ENCODE data around the gene PITX3. TPM values are rescaled to one million over a fixed set of nuclear protein-coding genes. Genes with fewer than 3 reads are reported as not detected.

Gene PITX3
- total and polyA plus RNA-seq, 10 of the 15 experiments (the other 5 are each of a cell fraction or from before 2014, with no cell fraction given) = not detected

- no peak for TF ChIP-seq MAX (IDR thresholded peaks at IDR 0.05; ENCODE audit: low read depth, low read length)
- TF ChIP-seq CHD4 (IDR thresholded peaks at IDR 0.05) = no peak
- no peak for TF ChIP-seq NFIC (IDR thresholded peaks at IDR 0.05; ENCODE audit: low read depth, low read length)
- no peak for TF ChIP-seq EGR1 (IDR thresholded peaks at IDR 0.05; ENCODE audit: borderline replicate concordance in 1 of 2, low read depth in 2 of 2, low read length in 2 of 2)
- no peak for TF ChIP-seq ZNF687 (IDR thresholded peaks at IDR 0.05)
- no peak for TF ChIP-seq BACH1 (IDR thresholded peaks at IDR 0.05; ENCODE audit: borderline replicate concordance)
- TF ChIP-seq CHD1 (IDR thresholded peaks at IDR 0.05; ENCODE audit: low read depth, low read length) = no peak
- no peak for TF ChIP-seq IKZF2 (IDR thresholded peaks at IDR 0.05)
- TF ChIP-seq DPF2 (IDR thresholded peaks at IDR 0.05) = no peak
- no peak for TF ChIP-seq WRNIP1 (IDR thresholded peaks at IDR 0.05; ENCODE audit: borderline replicate concordance, low read depth, low read length)
- no peak for TF ChIP-seq GATAD2B (conservative IDR thresholded peaks at IDR 0.05; ENCODE audit: low read depth)
- no peak for TF ChIP-seq MXI1 (IDR thresholded peaks at IDR 0.05; ENCODE audit: low read depth, low read length)
- no peak for TF ChIP-seq PKNOX1 (IDR thresholded peaks at IDR 0.05)
- no peak for TF ChIP-seq SKIL (IDR thresholded peaks at IDR 0.05; ENCODE audit: low read depth, poor library complexity, severe bottlenecking)
- no peak for TF ChIP-seq ETV6 (conservative IDR thresholded peaks at IDR 0.05 in 1 of 2, IDR thresholded peaks at IDR 0.05 in 1 of 2; ENCODE audit: borderline replicate concordance in 1 of 2, low read depth in 1 of 2)
- TF ChIP-seq ZBED1 (IDR thresholded peaks at IDR 0.05; ENCODE audit: borderline replicate concordance) = no peak
- Histone ChIP-seq H3K9ac (ENCODE audit: control insufficient read depth, insufficient read depth, low read length) (no peak overlapping the region), H4K20me1 (ENCODE audit: control insufficient read depth, insufficient read depth) (no peaks in the 10 kb centered on the region), H3K79me2 (ENCODE audit: control insufficient read depth, insufficient read depth, low read length) (no peaks in the 10 kb centered on the region), H3K36me3 (ENCODE audit: control insufficient read depth in 2 of 2, insufficient read depth in 2 of 2, low read length in 1 of 2) (no peaks in the 10 kb centered on the region), H2AFZ (ENCODE audit: control insufficient read depth, low read depth, low read length) (no peak overlapping the region), H3K4me3 (no peak overlapping the region), H3K4me2 (ENCODE audit: control insufficient read depth, insufficient read depth) (no peak overlapping the region), H3K4me1 (ENCODE audit: control insufficient read depth, insufficient read depth, low read length) (peaks cover 8% of the 10 kb centered on the region), H3K27me3 (replicated peaks in 1 of 2; ENCODE audit: control insufficient read depth in 2 of 2, insufficient read depth in 2 of 2, low read length in 1 of 2) (peaks cover 6 to 10% of the 10 kb centered on the region in 2 experiments; a peak in 3 of 4 replicates), H3K27ac (ENCODE audit: control insufficient read depth, insufficient read depth) (no peak overlapping the region), H3K9me3 (replicated peaks; ENCODE audit: control insufficient read depth, insufficient read depth, low read length) (no peaks in the 10 kb centered on the region)
- DNase-seq (ENCODE audit: low read depth, low spot score) (no peak), FAIRE-seq (no peak), ATAC-seq (no peak)
- in situ Hi-C loops (cut with MboI) (no loop called here), intact Hi-C loops (cut with micrococcal nuclease; ENCODE audit: unreplicated experiment) (loop anchor here (5.0 kb wide), 1 partner anchor 347 kb away; no protein-coding TSS in a partner anchor)
- ChIA-PET POLR2A (interaction anchor here (1.5 kb wide), 1 partner anchor 93 kb away, joined by 4 read pairs; no protein-coding TSS in a partner anchor), CTCF (interaction anchor here (0.7 to 15.4 kb wide), 6 partner anchors 9 to 164 kb away, joined by 3 to 632 read pairs (median 3); partner anchors contain the start of gene ELOVL3), SMC1A (ENCODE audit: uncharacterized antibody, unreplicated experiment) (interaction anchor here (0.8 to 12.2 kb wide), 4 partner anchors 14 to 115 kb away, joined by 3 to 231 read pairs (median 21); no protein-coding TSS in a partner anchor), RAD21 (ENCODE audit: unreplicated experiment) (interaction anchor here (0.6 to 13.1 kb wide), 3 partner anchors 33 to 345 kb away, joined by 3 to 256 read pairs (median 6); no protein-coding TSS in a partner anchor)
- no TSS peak for BruUV-seq (replicated peaks)
- 50% methylated on average over 12 of the region's 12 CpGs for WGBS (ENCODE audit: insufficient coverage, insufficient replicate concordance, low lambda C conversion rate, missing lambda C conversion rate)
These were observed 6.3 kb downstream of the PITX3 start for GRCh38 chr10:102234888-102235597.

Data from GM12878 (cell line).